Glomerular visceral epithelial cell (primary cell): Measurements from ENCODE around the gene NMT2.

Experiments used
- DNase-seq: peaks from one replicate; pipeline ENCODE4 v3.0.0-alpha.2; 2016; ENCODE audit errors: extremely low spot score

NMT2 gene

DNA sequence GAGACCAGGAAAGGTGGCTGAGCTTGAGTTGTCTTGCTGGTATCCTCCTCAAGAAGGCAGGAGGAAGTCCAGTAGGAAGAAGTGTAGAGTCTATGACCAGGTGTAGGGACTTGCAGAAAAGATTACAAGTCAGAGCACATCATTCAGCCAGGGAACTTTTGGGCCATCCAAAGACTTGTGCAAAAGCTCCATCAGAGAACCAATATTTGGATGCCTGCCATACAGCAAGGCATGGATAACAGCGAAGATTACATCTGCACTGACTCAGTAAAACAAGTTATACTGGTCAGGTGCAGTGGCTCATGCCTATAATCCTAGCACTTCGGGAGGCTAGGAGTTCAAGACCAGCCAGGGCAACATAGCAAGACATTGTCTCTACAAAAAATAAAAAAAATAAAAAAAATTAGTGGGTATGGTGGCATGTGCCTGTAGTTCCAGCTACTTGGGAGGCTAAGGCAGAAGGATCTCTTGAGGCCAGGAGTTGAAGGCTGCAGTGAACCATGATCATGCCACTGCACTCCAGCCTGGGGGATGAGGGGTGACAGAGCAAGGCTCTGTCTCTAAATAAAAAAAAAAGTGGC lies 13.2 kb upstream of the NMT2 start:
- DNase-seq = no peak

DNA sequence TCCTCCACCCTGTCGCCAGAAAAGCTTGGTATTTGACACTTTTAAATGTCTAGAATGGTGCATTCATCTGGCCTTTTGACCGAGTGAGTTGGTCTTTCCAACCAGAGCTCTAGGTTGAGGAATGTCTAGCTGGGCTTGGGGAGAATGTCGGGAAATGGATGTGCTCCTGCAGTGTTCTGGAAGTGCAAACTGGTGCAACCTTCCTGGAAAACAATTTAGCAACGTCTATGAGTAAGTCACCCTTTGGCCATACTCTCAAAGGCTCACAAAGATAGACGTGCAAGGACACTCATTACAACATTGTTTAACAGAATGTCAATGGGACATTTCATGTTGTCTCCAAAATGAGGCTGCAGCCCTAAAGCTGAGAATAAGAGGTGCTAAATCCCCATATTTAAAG lies 12.2 kb upstream of the NMT2 start:
- no peak for DNase-seq

DNA sequence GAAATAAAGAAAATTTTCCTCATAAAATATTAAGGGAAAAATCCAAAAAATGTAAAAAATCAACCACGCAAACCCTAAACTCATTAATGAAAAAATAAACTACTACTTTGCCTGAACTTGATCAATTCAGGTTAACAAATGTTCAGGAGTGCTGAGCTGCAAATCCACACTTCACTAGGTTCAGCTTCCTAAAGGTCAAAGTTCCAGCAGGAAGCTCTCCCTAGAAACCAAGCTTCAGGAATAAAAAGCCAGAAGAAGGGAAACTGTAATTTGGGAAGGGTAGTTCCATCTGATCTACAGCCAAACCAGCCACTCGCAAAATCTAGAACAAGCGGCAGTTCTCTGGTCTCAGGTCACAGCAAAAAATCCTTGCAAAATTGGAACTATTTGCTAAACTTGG lies 7.8 kb upstream of the NMT2 start:
- no peak for DNase-seq

DNA sequence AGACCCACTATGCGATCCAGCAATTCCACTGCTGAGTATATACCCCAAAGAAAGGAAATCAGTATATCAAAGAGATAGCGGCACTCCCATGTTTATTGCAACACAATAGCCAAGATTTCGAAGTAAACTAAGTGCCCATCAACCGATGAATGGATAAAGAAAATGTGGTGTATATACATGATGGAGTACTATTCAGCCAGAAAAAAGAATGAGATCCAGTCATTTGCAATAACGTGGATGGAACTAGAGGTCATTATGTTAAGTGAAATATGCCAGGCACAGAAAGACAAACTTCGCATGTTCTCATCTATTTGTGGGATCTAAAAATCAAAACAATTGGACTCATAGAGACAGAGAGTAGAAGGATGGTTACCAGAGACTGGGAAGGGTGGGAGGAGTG lies 7.1 kb upstream of the NMT2 start:
- no peak for DNase-seq

DNA sequence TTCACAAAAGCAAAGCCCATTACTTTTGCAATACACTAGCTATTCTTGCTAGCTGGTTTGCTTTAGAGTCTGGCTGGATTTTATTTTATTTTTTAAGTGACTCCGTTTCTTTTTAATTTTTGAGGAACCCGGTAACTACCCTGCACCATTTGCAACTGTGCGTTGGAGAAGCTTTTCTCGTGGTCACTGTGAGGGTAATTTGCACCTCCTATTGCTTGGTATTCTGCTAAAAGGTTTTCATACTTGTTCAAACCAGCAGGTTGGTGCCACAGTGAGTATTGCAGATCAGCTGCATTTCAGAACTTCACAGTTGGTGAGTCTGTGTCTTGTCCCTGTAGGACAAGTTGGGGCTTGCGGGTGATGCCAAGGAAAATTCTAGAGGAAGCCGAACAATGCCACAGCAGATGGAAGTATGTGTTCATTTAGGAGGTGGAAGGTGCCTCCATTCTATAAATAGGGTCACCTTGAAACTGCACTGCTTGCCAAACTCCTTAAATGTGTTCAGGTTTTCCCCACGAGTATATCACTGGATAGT lies 3.9 kb upstream of the NMT2 start:
- no peak for DNase-seq

DNA sequence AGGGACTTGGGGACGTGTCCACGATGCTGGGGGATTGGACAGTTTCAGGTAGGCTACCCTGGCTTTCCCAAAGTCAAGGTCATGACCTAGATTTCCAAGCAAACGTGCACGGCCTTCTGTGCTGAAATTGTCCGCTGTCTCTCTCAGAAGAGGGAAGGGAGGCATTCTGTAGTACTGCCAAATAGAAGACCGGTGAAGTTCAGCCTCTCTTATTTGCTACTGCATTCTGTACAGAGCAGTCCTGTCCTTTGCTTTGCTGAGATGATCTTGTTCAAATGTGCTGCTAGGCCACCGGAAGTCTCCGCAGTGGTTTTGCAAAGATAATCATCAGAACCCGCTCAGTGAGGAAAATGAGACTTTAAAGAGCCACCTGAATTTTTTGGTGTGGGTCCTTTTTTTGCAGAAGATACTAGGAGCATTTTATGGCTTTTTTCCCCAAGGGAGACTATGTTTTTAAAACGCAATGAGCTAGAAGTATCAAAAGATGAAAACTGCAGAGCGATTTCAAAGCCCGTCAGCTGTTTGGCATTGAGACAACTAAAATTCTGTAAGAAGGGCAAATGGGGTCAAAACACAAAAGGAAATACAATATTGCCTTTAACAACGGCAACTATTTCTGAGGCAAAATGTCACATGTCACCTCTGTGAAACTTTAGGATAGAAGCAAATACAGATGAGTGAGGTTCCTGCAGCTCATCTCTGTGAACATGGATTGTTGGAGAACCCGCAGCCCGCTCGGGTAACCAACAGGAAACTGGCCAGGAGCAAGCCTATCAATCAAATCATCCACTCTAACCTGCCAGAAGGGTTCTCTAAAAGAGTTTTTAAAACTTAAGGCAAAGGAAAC lies 1.3 kb upstream of the NMT2 start:
- DNase-seq = no peak

DNA sequence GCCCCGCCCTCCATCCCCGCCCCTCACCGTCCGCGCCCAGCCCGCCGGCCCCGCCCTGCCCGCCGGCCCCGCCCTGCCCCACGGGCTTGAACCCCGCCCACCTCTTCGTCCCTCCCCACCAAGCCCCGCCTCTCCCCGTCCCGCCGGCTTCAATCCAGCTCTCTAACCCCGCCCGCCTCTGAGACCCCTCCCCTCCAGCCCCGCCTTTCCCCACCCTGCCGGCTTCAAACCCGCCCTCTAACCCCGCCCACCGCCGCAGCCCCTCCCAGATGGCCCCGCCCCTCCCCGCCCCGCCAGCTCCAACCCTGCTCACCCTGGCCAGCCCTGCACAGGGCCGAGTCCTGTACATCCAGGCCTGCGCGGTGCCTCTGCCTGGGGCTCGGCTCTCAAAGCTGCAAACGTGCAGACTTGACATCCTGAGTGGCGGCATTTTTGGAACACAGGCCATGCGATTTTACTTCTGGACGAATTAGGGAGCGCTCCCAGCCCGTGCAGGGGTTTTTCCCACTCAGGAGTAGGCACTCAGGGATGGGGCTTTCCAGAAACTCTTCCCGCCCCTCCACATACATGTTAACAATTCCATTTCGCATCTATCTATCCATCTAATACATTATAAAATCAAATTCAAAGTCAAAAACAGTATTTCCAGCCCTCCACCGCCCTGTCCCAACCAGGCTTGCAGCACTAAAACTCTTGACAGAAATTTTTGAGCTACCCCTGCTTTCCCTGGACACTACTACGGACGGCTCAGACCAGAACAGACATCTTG lies 477 bp upstream of the NMT2 start:
- DNase-seq = peak; percentile 98

DNA sequence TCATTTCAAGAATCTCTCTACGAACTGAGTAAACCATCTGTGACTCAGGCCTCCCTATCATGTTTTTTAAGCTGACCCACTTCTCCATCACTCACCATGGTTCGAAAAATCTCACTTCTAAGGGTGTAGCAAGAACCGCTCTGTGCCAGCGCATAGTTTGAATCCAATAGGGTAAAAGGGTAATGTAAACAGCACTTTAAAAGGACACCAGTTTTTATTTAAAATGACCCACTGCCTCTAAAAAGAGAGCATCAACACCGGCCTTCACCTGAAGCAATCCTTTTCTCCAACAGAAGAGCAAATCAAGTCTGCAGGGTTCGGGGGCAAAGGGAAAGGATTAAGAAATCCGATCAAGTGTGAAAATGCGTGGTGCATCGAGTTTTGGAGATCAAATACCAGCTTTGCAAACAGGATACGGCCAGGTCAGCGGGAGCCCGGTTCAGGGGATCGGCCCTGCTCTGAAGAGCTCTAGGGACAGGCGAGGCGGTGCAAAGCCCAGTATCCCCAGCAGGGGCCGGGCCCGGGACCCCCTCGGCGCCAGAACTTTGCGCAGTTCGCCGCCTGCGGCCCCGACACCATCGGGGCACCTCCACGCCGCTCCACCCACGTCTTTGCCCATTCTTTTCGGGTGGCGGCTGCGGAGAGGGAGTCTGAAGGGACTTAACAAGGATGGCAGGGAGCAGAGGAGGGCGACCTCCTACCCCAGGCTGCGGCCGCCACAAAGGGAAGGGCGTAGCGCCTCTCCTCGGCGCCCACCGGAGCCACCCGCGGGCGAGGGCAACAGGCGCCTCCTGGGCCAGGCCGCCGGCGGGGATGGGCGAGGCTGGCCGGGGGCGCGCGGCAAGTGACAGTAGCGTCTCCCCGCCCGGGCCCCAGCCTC lies 842 bp downstream of the NMT2 start:
- DNase-seq = peak; percentile 68

DNA sequence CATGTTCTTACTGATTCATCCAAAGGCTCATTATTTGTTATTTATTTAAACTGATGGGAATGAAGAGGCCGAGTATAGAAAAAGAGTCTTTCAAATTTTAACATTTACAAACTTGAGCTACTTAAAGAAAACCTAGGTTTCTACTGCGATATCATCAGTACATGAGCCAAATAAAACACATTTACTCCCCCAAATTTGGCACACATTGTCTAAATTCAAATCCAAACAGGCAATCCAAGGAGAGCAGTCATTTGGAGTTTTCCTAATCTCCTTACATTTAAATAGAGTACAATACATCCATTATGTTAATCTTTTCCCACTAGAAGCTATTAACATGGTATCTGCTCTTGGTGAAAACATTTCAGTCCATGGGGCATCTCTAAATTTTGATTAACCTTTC lies 2.2 kb downstream of the NMT2 start:
- DNase-seq = no peak

DNA sequence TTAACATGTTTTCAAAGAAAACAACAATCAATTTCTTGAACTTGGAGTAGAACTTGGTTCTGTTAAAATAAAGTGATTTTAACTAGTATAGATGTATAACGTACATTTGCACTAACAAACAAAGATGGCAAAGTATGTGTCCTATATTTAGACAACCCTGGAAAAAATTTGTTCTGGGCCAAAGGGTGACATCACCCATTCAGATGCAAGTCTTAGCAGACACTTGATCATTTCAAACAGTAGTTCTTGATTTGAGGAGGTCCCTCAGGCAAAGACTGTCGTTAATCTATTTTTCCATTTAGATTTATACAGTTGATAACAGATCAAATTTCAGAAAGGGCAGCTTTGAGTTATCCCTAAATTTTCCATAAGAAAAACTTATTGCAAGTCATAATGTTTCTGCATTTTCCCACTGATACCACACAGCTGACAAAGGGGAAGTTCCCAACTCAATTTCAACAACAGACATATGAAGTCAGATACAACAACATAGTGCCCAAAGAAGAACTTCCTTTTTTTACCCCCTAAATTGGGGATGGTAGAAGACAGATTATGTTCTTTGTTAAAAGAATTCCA lies 5.2 kb downstream of the NMT2 start:
- DNase-seq = no peak

DNA sequence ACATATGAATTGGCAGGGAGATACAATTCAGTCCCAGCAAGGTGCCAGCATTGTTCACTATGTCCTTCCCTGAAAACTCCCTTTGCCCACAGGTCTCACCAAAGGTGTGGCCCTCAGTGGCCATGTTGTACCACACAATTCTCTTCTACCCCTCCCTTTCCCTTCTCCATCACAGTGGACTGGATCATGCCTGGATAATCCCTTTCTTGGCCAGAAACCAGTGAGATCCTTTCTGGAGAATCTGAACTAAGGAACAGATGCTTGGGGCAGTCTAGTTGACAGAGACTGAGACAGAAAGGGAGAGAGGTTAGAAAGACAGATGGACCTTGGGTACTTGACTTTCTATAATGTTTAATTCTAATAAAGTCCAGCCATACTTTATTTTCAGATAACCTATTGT lies 9.5 kb downstream of the NMT2 start:
- DNase-seq = no peak

DNA sequence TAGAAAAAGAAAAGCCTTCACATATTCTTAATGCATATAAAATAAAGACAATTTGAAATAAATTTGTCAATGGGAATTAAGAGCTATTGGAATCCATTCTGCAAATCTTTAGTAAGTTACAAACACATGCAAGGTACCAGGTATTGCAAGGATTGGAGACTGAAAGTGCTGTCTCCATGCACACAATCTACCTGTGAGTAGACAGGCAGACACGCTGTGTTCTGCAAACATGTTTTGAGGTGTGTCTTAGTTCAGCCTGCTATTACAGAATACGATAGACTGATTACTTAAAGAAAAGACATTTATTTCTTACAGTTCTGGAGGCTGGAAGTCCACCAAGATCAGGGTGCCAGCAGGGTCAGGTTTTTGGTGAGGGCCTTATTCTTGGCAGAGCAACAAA lies 10.0 kb downstream of the NMT2 start:
- DNase-seq = no peak

DNA sequence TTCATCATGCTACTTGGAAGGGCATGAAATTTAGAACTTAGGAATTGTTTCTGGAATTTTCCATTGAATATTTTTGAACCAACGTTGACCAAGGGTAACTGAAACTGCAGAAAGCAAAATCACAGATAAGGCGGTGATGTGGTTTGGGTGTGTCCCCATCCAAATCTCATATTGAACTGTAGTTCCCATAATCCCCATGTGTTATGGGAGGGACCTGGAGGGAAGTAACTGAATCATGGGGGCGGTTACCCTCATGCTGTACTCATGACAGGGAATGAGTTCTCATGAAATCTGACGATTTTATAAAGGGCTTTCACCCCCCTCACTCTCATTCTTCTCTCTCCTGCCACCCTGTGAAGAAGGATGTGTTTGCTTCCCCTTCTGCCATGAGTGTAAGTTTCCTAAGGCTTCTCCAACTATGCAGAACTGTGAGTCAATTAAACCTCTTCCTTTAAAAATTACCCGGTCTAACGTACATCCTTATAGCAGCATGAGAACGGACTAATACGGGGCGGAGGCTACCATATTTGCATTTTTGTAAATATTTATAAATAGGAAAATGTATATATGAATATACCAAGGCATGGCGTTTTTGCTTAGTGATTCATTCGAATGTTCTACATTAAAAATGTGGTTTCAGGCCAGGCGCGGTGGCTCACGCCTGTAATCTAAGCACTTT lies 12.4 kb downstream of the NMT2 start:
- no peak for DNase-seq

DNA sequence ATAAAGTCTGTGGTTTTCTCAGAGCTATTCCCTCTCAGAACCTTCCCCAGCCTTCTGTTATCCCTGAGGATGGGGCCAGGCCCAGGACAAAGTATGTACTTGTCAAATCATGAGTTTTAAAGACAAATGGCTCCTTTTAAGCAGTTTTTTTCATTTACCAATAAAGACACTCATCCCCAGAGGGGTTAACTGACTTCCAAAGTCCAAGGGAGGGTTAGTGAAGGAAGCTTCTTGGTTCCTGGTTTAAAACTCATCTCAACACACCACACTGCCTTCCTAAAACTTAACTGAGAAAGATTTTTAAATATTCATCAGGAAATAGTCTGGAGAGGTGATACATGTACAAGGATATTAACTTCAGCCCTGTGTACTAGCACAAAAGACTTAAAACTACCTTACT lies 15.9 kb downstream of the NMT2 start:
- DNase-seq = no peak

DNA sequence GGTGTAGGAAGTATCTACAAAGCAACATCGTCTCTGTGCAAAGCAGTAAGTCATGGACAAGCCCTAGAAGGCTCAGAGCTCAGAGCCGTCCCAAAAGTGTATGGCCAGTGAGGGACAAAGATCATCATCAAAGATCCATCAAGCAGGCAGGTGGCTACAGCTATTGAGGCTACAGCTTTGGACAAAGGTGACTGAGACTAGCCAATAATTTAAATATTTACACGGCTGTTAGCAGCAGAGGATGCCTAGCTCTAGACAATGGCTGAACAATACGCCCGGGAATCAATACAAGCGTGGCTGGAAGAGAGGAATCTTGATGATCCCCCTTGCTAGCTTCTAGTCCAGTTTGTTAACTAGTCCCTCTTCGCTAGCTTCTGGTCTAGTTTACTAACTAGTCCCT lies 17.9 kb downstream of the NMT2 start:
- no peak for DNase-seq

DNA sequence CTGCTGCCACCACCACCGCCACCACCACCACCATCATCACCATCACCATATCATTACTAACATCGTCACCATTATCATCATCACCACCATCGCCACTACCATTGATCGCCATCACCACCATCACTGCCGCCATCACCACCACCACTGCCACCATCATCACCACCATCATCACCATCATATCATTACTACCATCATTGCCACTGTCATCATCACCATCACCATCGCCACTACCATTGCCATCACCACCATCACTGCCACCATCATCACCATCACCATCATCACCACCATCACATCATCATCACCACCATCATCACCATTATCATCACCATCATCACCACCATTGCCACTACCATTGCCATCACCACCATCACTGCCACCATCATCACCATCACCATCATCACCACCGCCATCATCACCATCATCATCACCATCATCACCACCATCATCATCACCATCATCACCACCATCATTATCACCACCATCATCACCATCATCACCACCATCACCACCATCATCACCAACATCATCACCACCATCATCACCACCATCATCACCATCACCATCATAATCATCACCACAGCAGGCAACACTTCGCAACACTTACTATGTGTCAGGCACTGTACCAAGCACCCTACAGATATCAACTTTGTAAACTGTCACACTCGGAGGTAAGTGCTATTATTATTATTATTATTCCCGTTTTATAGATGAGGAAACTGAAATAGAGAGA lies 19.3 kb downstream of the NMT2 start:
- no peak for DNase-seq

DNA sequence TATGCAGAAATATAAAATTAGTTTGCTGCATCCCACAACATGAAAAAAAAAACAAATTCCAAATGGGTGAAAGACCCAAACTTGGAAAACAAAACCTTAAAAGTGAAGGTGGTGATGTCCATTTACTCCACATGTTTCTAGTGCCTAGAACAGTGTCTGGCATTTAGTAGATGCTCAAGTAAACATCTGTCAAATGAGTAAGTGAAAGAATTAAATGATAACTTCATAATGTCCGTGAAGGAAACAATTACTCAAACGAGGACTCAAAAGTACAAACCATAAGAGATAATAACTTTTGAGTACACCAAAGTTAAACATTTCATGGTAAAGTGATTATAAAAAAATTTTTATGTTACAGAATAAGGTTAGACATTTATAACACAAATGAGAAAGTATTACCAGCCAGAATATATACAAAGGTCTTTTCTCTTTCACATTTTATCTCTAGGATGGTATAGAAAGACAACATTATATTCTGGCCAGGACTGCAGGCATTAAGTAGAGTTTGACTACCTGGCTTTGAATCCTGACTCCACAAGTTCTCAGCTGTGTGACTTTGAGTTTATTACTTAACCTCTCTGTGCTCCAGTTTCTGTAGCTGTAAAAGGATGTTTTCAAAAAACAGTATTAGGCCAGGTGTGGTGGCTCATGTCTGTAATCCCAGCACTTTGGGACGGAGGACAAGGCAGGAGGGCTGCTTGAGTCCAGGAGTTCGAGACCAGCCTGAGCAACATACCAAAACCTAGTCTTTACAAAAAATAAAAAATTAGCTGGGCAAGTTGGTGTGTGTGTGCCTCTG lies 20.7 kb downstream of the NMT2 start:
- DNase-seq = no peak

DNA sequence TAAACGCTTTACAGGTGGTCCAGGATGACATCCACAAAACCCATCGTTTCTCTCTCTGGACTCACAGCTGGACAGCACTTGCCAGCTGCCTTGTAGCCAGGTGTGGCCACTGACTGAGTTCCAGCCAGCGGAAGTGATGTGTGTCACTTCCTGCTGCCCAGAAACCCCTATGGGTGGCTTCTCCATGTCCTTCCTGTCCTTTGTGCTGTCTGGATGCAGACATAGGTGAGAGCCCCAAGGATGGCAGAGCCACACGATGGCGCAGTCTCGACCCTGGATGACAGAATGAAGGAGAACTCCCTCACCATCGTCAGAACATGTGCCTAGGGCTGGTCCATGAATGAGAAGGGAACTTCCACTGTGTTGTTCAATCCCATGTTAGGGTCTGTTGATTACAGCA lies 22.1 kb downstream of the NMT2 start:
- DNase-seq = no peak

DNA sequence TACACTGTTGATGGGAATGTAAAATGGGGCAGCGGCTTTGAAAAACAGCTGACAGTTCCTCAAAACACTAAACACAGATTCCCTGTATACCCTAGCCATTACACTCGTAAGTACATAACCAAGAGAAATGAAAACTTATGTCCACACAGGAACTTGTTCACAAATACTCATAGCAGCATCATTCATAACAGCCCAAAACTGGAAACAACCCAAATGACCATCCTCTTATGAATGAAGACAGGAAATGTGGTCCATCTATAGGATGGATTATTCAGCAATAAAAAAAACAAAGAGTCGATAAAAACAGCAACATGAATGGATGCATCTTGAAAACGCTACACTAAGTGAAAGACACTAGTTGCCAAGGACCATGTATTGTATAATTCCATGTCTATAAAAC lies 23.7 kb downstream of the NMT2 start:
- DNase-seq = no peak
